ENCODE data around the gene VWA8. TPM values are rescaled to one million over a fixed set of nuclear protein-coding genes. Genes with fewer than 3 reads are reported as not detected.

VWA8 gene
- total RNA-seq, 2 experiments from 2014 or later = 13.5 to 14.4 TPM

GRCh38 chr13:41708713-41709112 is 252.2 kb downstream of the VWA8 start:
- Mint-ChIP-seq H3K36me3 (ENCODE audit: low read depth) (no peaks in the 10 kb centered on the region), H3K9me3 (no peaks in the 10 kb centered on the region), H3K4me1 (no peaks in the 10 kb centered on the region), H3K27me3 (no peaks in the 10 kb centered on the region), H3K27ac (no peak overlapping the region), H3K4me3 (no peak overlapping the region)
- DNase-seq = no peak
- CTCF ChIA-PET = no interaction called here
- POLR2A ChIA-PET = no interaction called here

- H3K9me3 Mint-ChIP-seq = no peaks in the 10 kb centered on the region
- DNase-seq = no peak
- ChIA-PET POLR2A (no interaction called here), CTCF (no interaction called here)
- H3K4me3 Mint-ChIP-seq = no peak overlapping the region
- H3K4me1 Mint-ChIP-seq = no peaks in the 10 kb centered on the region
- no peaks in the 10 kb centered on the region for H3K36me3 Mint-ChIP-seq (ENCODE audit: low read depth)
- H3K27me3 Mint-ChIP-seq = no peaks in the 10 kb centered on the region
- no peak overlapping the region for H3K27ac Mint-ChIP-seq
These were observed 253.6 kb downstream of the VWA8 start for GRCh38 chr13:41707194-41707821.

GRCh38 chr13:41706152-41706551 is 254.8 kb downstream of the VWA8 start:
- no peaks in the 10 kb centered on the region for H3K9me3 Mint-ChIP-seq
- H3K27me3 Mint-ChIP-seq = no peaks in the 10 kb centered on the region
- CTCF ChIA-PET = no interaction called here
- H3K4me1 Mint-ChIP-seq = no peaks in the 10 kb centered on the region
- H3K36me3 Mint-ChIP-seq (ENCODE audit: low read depth) = no peaks in the 10 kb centered on the region
- no peak for DNase-seq
- H3K27ac Mint-ChIP-seq = no peak overlapping the region
- no peak overlapping the region for H3K4me3 Mint-ChIP-seq
- POLR2A ChIA-PET = no interaction called here

GRCh38 chr13:41702540-41702939 is 258.4 kb downstream of the VWA8 start:
- Mint-ChIP-seq H3K4me1 (no peaks in the 10 kb centered on the region), H3K36me3 (ENCODE audit: low read depth) (peaks cover 4% of the 10 kb centered on the region)
- POLR2A ChIA-PET = no interaction called here

GRCh38 chr13:41701676-41702075 is 259.2 kb downstream of the VWA8 start:
- Mint-ChIP-seq H3K27ac (no peak overlapping the region), H3K36me3 (ENCODE audit: low read depth) (peaks cover 4% of the 10 kb centered on the region), H3K27me3 (no peaks in the 10 kb centered on the region), H3K4me3 (no peak overlapping the region), H3K9me3 (no peaks in the 10 kb centered on the region), H3K4me1 (no peaks in the 10 kb centered on the region)
- POLR2A ChIA-PET = no interaction called here
- CTCF ChIA-PET = no interaction called here
- no peak for DNase-seq

More at GRCh38 chr13:41702540-41702939, 258.4 kb downstream of the VWA8 start:
- Mint-ChIP-seq H3K27ac (no peak overlapping the region), H3K9me3 (no peaks in the 10 kb centered on the region), H3K4me3 (no peak overlapping the region), H3K27me3 (no peaks in the 10 kb centered on the region)
- no peak for DNase-seq
- CTCF ChIA-PET = no interaction called here

- Mint-ChIP-seq H3K36me3 (ENCODE audit: low read depth) (peaks cover 4% of the 10 kb centered on the region), H3K27me3 (no peaks in the 10 kb centered on the region), H3K4me3 (no peak overlapping the region), H3K9me3 (no peaks in the 10 kb centered on the region), H3K4me1 (no peaks in the 10 kb centered on the region), H3K27ac (no peak overlapping the region)
- no peak for DNase-seq
- POLR2A ChIA-PET = no interaction called here
- CTCF ChIA-PET = no interaction called here
These were observed 260.1 kb downstream of the VWA8 start for GRCh38 chr13:41700790-41701310.

GRCh38 chr13:41699759-41700158 is 261.1 kb downstream of the VWA8 start:
- DNase-seq = no peak
- no peaks in the 10 kb centered on the region for H3K9me3 Mint-ChIP-seq
- no peak overlapping the region for H3K4me3 Mint-ChIP-seq
- H3K27me3 Mint-ChIP-seq = no peaks in the 10 kb centered on the region
- ChIA-PET CTCF (no interaction called here), POLR2A (no interaction called here)
- no peak overlapping the region for H3K27ac Mint-ChIP-seq
- no peaks in the 10 kb centered on the region for H3K4me1 Mint-ChIP-seq
- H3K36me3 Mint-ChIP-seq (ENCODE audit: low read depth) = peaks cover 4% of the 10 kb centered on the region

- Mint-ChIP-seq H3K4me1 (no peaks in the 10 kb centered on the region), H3K4me3 (no peak overlapping the region), H3K36me3 (ENCODE audit: low read depth) (peaks cover 4% of the 10 kb centered on the region), H3K9me3 (no peaks in the 10 kb centered on the region), H3K27me3 (no peaks in the 10 kb centered on the region), H3K27ac (no peak overlapping the region)
- DNase-seq = no peak
- CTCF ChIA-PET = no interaction called here
- POLR2A ChIA-PET = no interaction called here
These were observed 263.3 kb downstream of the VWA8 start for GRCh38 chr13:41697578-41697977.

GRCh38 chr13:41696163-41697003 is 264.5 kb downstream of the VWA8 start:
- no peak for DNase-seq
- Mint-ChIP-seq H3K36me3 (ENCODE audit: low read depth) (peaks cover 4% of the 10 kb centered on the region), H3K4me1 (no peaks in the 10 kb centered on the region), H3K4me3 (no peak overlapping the region), H3K27ac (no peak overlapping the region), H3K27me3 (no peaks in the 10 kb centered on the region), H3K9me3 (no peaks in the 10 kb centered on the region)
- ChIA-PET POLR2A (no interaction called here), CTCF (no interaction called here)

- H3K4me3 Mint-ChIP-seq = no peak overlapping the region
- H3K27me3 Mint-ChIP-seq = no peaks in the 10 kb centered on the region
- CTCF ChIA-PET = no interaction called here
- POLR2A ChIA-PET = interaction anchor here (0.8 kb wide), 1 partner anchor 1073 kb away, joined by 3 read pairs; no protein-coding TSS in a partner anchor
- H3K4me1 Mint-ChIP-seq = no peaks in the 10 kb centered on the region
- H3K9me3 Mint-ChIP-seq = no peaks in the 10 kb centered on the region
- H3K27ac Mint-ChIP-seq = no peak overlapping the region
- DNase-seq = no peak
- H3K36me3 Mint-ChIP-seq (ENCODE audit: low read depth) = peaks cover 8% of the 10 kb centered on the region
These were observed 266.2 kb downstream of the VWA8 start for GRCh38 chr13:41694545-41695301.

GRCh38 chr13:41693434-41693833 is 267.5 kb downstream of the VWA8 start:
- H3K9me3 Mint-ChIP-seq = no peaks in the 10 kb centered on the region
- no peak overlapping the region for H3K4me3 Mint-ChIP-seq
- no peaks in the 10 kb centered on the region for H3K4me1 Mint-ChIP-seq
- H3K27ac Mint-ChIP-seq = no peak overlapping the region
- ChIA-PET CTCF (no interaction called here), POLR2A (no interaction called here)
- DNase-seq = no peak
- H3K36me3 Mint-ChIP-seq (ENCODE audit: low read depth) = peaks cover 8% of the 10 kb centered on the region
- no peaks in the 10 kb centered on the region for H3K27me3 Mint-ChIP-seq

- Mint-ChIP-seq H3K36me3 (ENCODE audit: low read depth) (peaks cover 6% of the 10 kb centered on the region), H3K27me3 (no peaks in the 10 kb centered on the region), H3K4me3 (no peak overlapping the region), H3K27ac (no peak overlapping the region), H3K9me3 (no peaks in the 10 kb centered on the region), H3K4me1 (no peaks in the 10 kb centered on the region)
- ChIA-PET CTCF (no interaction called here), POLR2A (no interaction called here)
- no peak for DNase-seq
These were observed 269.6 kb downstream of the VWA8 start for GRCh38 chr13:41691274-41691673.

- no peak overlapping the region for H3K4me3 Mint-ChIP-seq
- CTCF ChIA-PET = no interaction called here
- no peaks in the 10 kb centered on the region for H3K9me3 Mint-ChIP-seq
- POLR2A ChIA-PET = no interaction called here
- no peak overlapping the region for H3K27ac Mint-ChIP-seq
- H3K36me3 Mint-ChIP-seq (ENCODE audit: low read depth) = peaks cover 3% of the 10 kb centered on the region
- DNase-seq = no peak
- no peaks in the 10 kb centered on the region for H3K4me1 Mint-ChIP-seq
- H3K27me3 Mint-ChIP-seq = no peaks in the 10 kb centered on the region
These were observed 278.1 kb downstream of the VWA8 start for GRCh38 chr13:41682766-41683165.
